IgD-negative memory B cell (primary cell): Measurements from ENCODE around the gene NOS3. TPM values are rescaled to one million over a fixed set of nuclear protein-coding genes. Genes with fewer than 3 reads are reported as not detected.

Experiments
- H3K27ac Mint-ChIP-seq, 3 donors: one replicate each; pipeline ENCODE4 v1.8.0; 2020 to 2022; ENCODE audit warnings: mild to moderate bottlenecking in 3 of 3, mixed read lengths in 3 of 3, moderate library complexity in 1 of 3
- H3K27me3 Mint-ChIP-seq: one replicate; pipeline ENCODE4 v1.8.0; 2021; ENCODE audit warnings: mixed read lengths
- H3K36me3 Mint-ChIP-seq: one replicate; pipeline ENCODE4 v1.8.0; 2020; ENCODE audit warnings: mild to moderate bottlenecking, mixed read lengths
- H3K4me1 Mint-ChIP-seq, 3 donors: one replicate each; pipeline ENCODE4 v1.8.0; 2020 to 2022; ENCODE audit warnings: mixed read lengths in 3 of 3, mild to moderate bottlenecking in 1 of 3
- H3K4me3 Mint-ChIP-seq, 4 donors: one replicate each; pipeline ENCODE4 v1.8.0; 2020 to 2022; ENCODE audit warnings: mild to moderate bottlenecking in 4 of 4, mixed read lengths in 4 of 4, moderate library complexity in 3 of 4
- H3K9me3 Mint-ChIP-seq, 3 donors: one replicate each; pipeline ENCODE4 v1.8.0; 2020 to 2021; ENCODE audit warnings: mixed read lengths in 3 of 3, mild to moderate bottlenecking in 1 of 3
- polyA plus RNA-seq: library from polyadenylated mRNA; unstranded; fragments of 300-500 nt; fragmentation: Illumina TruSeq; gene quantifications from one replicate; pipeline ENCODE4 v1.2.3, GENCODE V29; 2021

NOS3 gene
- 2.0 TPM for polyA plus RNA-seq

- Mint-ChIP-seq H3K4me3 (peak within 1 kb of the TSS in 1 of 4 donors; percentile 50), H3K27me3 (peaks cover 35% of the 10 kb centered on the region), H3K9me3 (peaks cover 5 to 18% (median 17%) of the 10 kb centered on the region in 3 donors), H3K4me1 (peaks cover 6 to 21% (median 11%) of the 10 kb centered on the region in 3 donors), H3K27ac (no peak within 1 kb of the TSS), H3K36me3 (no peaks in the 10 kb centered on the region)
These were observed at the start of gene NOS3 for GRCh38 chr7:150990416-150991186. TSS of gene NOS3 (plus strand) at chr7:150991017. CDS start at chr7:150993804, 2,787 bp downstream.

- Mint-ChIP-seq H3K9me3 (no peaks in the 10 kb centered on the region), H3K27me3 (peaks cover 14% of the 10 kb centered on the region), H3K4me3 (peak overlapping the region in 1 of 4 donors; percentile 74), H3K36me3 (no peaks in the 10 kb centered on the region), H3K4me1 (peaks cover 3 to 12% (median 9%) of the 10 kb centered on the region in 3 donors), H3K27ac (no peak overlapping the region)
These were observed 49.3 kb upstream of the NOS3 start for GRCh38 chr7:150941351-150942000.

DNA sequence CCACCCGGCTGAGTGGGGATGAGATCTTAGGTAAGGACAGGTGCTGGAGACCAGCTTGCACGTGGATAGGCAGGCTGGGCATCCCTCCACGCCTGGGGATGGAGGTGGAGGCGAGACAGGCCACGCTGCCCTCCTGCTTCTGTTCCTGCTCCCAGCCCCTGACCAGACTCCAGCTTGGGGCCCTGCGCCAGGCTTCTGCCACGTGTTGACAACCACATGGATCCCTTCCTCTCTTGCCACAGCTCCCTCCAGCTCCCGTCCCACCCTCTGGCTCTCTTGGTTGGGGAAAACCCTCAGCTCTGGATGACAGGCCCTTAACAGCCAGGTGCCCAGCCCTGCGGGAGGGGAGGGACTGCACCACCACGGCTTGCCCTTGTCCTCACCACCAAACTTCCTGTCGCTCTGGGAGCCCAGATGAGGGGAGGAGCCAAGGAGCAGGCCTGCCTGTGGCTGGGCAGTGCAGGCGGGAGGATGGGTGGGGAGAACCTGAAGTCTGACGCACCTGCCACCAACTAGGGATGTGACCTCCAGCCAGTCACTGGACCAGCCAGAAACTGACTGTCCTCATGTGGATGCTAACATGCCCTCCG lies 48.7 kb upstream of the NOS3 start:
- H3K36me3 Mint-ChIP-seq, result no peaks in the 10 kb centered on the region
- peak overlapping the region in 1 of 4 donors; percentile 79 for H3K4me3 Mint-ChIP-seq
- H3K9me3 Mint-ChIP-seq, result no peaks in the 10 kb centered on the region
- peaks cover 14% of the 10 kb centered on the region for H3K27me3 Mint-ChIP-seq
- peaks cover 3 to 12% (median 9%) of the 10 kb centered on the region in 3 donors for H3K4me1 Mint-ChIP-seq
- H3K27ac Mint-ChIP-seq, result peak overlapping the region in 1 of 3 donors; percentile 50

DNA sequence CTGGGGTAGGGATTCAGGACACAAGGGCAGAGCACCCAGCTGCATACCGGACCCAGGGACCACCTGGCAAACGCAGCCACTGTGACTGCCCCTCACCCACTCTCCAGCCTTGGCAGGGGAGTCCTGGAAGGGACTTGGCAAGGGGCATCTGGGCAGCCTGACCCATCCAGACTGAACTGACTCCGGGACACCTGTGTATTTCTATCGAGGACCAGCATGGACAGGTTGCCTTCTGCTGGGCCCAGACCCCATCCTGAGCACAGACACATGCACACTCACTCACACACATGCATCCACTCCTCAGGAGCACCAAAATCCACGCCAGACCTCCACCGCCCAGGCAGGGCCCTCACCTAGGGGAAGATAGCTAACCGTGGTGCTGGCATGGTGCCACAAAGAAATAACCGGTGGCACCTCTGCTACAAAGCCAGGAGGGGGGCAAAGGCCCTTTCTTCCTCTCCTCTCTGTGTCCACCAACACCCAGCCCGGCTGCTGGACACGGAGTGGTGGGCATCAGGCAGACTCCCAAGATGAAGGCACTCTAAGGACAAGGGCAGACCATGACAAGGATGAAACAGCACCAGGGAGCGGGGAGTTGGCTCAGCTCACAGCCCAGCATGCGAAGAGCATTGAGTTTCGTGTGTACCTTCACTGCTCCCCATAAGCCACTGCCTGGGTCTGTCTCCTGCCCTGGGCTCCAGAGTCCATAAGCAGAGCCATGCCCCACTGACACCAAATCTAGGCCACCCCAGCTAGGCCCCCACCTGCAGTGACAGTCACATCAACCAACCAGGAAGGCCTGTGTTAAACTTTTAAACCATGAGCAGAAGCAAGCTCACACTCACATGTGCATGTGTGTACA lies 48.0 kb upstream of the NOS3 start:
- Mint-ChIP-seq H3K9me3 (no peaks in the 10 kb centered on the region), H3K36me3 (no peaks in the 10 kb centered on the region), H3K27ac (no peak overlapping the region), H3K27me3 (peaks cover 14% of the 10 kb centered on the region), H3K4me3 (peak overlapping the region in 1 of 4 donors; percentile 37), H3K4me1 (peaks cover 3 to 9% (median 9%) of the 10 kb centered on the region in 3 donors)

GRCh38 chr7:150943453-150943814 lies 47.4 kb upstream of the NOS3 start:
- H3K4me3 Mint-ChIP-seq, result no peak overlapping the region
- H3K36me3 Mint-ChIP-seq, result no peaks in the 10 kb centered on the region
- H3K9me3 Mint-ChIP-seq, result no peaks in the 10 kb centered on the region
- peaks cover 0 to 9% (median 4%) of the 10 kb centered on the region in 3 donors for H3K4me1 Mint-ChIP-seq
- H3K27ac Mint-ChIP-seq, result no peak overlapping the region
- H3K27me3 Mint-ChIP-seq, result peaks cover 13% of the 10 kb centered on the region

GRCh38 chr7:150944066-150945042 lies 46.5 kb upstream of the NOS3 start:
- Mint-ChIP-seq H3K27ac (no peak overlapping the region), H3K36me3 (no peaks in the 10 kb centered on the region), H3K9me3 (no peaks in the 10 kb centered on the region), H3K4me1 (peaks cover 0 to 8% (median 4%) of the 10 kb centered on the region in 3 donors), H3K4me3 (no peak overlapping the region), H3K27me3 (peaks cover 11% of the 10 kb centered on the region)

- no peaks in the 10 kb centered on the region for H3K9me3 Mint-ChIP-seq
These were observed 45.5 kb upstream of the NOS3 start for GRCh38 chr7:150945171-150945852.

DNA sequence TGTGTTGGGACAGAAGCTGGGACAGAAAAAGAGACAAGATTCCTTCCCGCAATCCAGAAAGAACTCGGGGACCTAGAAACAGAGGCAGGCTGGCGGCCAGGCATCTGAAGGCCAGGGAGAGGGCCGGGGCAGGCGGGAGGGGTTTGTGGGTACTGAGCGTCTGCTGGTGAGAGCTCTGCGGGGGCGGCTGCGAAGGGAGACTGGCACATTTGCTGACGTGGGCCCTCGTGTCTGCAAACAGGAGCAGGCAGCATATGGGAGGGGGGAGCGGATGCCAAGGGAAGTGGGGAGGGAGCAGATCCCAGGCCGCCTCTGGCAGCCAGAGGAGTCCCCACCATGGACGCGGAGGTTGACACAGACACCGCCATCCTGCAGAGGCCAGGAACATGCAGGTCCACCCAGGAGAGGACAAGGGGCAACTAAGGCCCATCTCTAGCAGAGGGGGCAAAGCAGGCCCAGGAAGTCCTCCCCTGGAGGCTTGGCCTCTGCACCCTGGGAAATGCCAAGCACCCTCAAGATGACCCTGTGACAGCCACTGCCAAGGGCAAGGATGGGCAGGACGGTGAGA lies 44.9 kb upstream of the NOS3 start:
- Mint-ChIP-seq H3K4me1 (peaks cover 0 to 8% (median 4%) of the 10 kb centered on the region in 3 donors), H3K4me3 (no peak overlapping the region), H3K27me3 (peaks cover 8% of the 10 kb centered on the region), H3K9me3 (no peaks in the 10 kb centered on the region), H3K27ac (no peak overlapping the region), H3K36me3 (no peaks in the 10 kb centered on the region)

More at GRCh38 chr7:150945171-150945852, 45.5 kb upstream of the NOS3 start:
- Mint-ChIP-seq H3K27me3 (peaks cover 11% of the 10 kb centered on the region), H3K4me1 (peaks cover 0 to 8% (median 4%) of the 10 kb centered on the region in 3 donors), H3K4me3 (no peak overlapping the region), H3K27ac (no peak overlapping the region), H3K36me3 (no peaks in the 10 kb centered on the region)

- Mint-ChIP-seq H3K27ac (no peak overlapping the region), H3K4me3 (no peak overlapping the region), H3K27me3 (peaks cover 8% of the 10 kb centered on the region), H3K9me3 (no peaks in the 10 kb centered on the region), H3K36me3 (no peaks in the 10 kb centered on the region), H3K4me1 (peaks cover 0 to 4% (median 4%) of the 10 kb centered on the region in 3 donors)
These were observed 44.2 kb upstream of the NOS3 start for GRCh38 chr7:150946421-150947240.

GRCh38 chr7:150947241-150947745 lies 43.5 kb upstream of the NOS3 start:
- Mint-ChIP-seq H3K9me3 (no peaks in the 10 kb centered on the region), H3K4me3 (no peak overlapping the region), H3K27ac (no peak overlapping the region), H3K27me3 (peaks cover 8% of the 10 kb centered on the region), H3K4me1 (peaks cover 0 to 2% (median under 1%) of the 10 kb centered on the region in 3 donors), H3K36me3 (no peaks in the 10 kb centered on the region)

DNA sequence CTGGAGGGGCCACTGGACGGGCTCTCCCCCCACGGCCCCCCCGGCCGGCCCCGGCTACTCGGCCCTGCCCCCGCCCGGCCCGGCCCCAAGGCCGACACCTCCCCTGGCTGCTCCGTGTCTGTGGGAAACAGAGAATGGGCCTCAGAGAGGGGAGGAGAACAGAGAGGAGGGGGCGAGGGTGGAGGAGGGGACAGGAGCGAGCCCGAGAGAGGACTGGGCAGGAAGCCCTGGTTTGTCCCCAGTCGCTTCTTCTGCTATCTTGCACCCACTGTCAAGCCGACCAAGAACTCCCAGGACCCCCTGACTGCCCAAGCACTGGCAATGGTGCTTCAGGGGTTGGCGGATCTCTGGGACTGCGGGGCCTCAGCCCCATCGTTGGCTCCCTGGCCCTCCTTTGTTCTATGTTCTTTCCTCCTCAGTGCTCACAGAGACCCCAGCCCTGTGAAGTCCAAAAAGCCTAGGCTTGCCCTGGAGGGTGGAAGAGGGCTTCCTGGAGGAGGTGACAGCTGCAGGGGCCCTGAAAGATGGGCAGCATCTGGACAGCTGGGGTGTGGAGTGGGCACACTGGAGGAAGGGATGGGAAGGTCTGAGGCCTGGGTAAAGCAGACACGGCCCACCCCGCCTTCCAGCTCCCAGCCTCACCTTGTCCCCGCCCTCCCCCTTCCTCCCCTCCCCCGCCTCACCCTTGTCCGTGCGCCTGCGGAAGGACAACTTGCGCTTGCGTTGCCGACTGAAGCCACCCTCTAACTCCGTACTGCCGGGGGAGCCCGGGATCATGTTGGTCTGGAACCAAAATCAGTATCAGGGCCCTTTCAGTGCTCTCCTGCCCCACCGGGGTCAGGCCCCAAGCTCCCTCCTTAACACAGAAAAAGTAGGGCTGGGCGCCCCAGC lies 42.8 kb upstream of the NOS3 start:
- Mint-ChIP-seq H3K4me3 (no peak overlapping the region), H3K36me3 (no peaks in the 10 kb centered on the region), H3K4me1 (no peaks in the 10 kb centered on the region), H3K27me3 (peaks cover 8% of the 10 kb centered on the region), H3K27ac (no peak overlapping the region), H3K9me3 (no peaks in the 10 kb centered on the region)
